Esophagus squamous epithelium (tissue), 5 donors: ENCODE measurements around the gene CDON. TPM values are rescaled to one million over a fixed set of nuclear protein-coding genes. Genes with fewer than 3 reads are reported as not detected.

Source experiments
- DNase-seq: peaks from one replicate; lab custom pipeline; 2025; lab: John Stamatoyannopoulos, UW
- H3K27ac ChIP-seq, 4 donors: fragments of 200-600 bp; sonication (generic); one replicate each; pipeline ENCODE4 v1.5.1; 2016 to 2019; ENCODE audit warnings: mild to moderate bottlenecking in 1 of 4
- H3K27me3 ChIP-seq, 4 donors: fragments of 200-600 bp; sonication (generic); 1 replicate in 3 of 4; 2 replicates in 1 of 4; pipeline versions ENCODE4 v1.5.1 to v1.6.0; 2017 to 2021; ENCODE audit warnings: antibody characterized with exemption in 1 of 4
- H3K36me3 ChIP-seq, 3 donors: fragments of 200-600 bp; sonication (generic); one replicate each; pipeline ENCODE4 v1.5.1; 2016 to 2019
- H3K4me1 ChIP-seq, 3 donors: fragments of 200-600 bp; sonication (generic); one replicate each; pipeline ENCODE4 v1.5.1; 2017 to 2019
- H3K4me3 ChIP-seq, 4 donors: fragments of 200-600 bp; sonication (generic); 1 replicate in 3 of 4; 2 replicates in 1 of 4; pipeline ENCODE4 v1.5.1; 2016 to 2019; ENCODE audit warnings: mild to moderate bottlenecking in 2 of 4, moderate library complexity in 1 of 4
- H3K9me3 ChIP-seq, 3 donors: fragments of 200-600 bp; sonication (generic); one replicate each; pipeline ENCODE4 v1.5.1; 2016 to 2019
- POLR2A ChIP-seq, 4 donors: fragments of 450-650 bp; IDR thresholded peaks; one replicate each; pipeline ENCODE4 v1.6.1; 2017; ENCODE audit warnings: antibody characterized with exemption in 4 of 4, mild to moderate bottlenecking in 4 of 4, moderate library complexity in 3 of 4
- WGBS, 2 donors: methylation state at CpG; one replicate each; pipeline ENCODE4 v1.1.5; 2018; 5-methylcytosine and 5-hydroxymethylcytosine counted together
- intact Hi-C: fragments of 100-400 bp; cut with DNase I; formaldehyde crosslinking; loops from one replicate; pipeline ENCODE4 v1.15.0; 2022
- total RNA-seq, 4 donors: library from RNA; depleted of rRNA; stranded (reverse); fragments of >200 nt; gene quantifications; one replicate each; pipeline ENCODE4 v1.1.0, GENCODE V29; 2016
- TF ChIP-seq, protein P1 (sequence below), 6 experiments: fragments of 450-650 bp in 4 of 6; fragments of 200-600 bp in 2 of 6; sonication (generic) in 2 of 6; IDR thresholded peaks; one replicate each; pipeline ENCODE4 v1.5.1; 2016 to 2019; ENCODE audit warnings: antibody characterized with exemption in 6 of 6, mild to moderate bottlenecking in 4 of 6, moderate library complexity in 4 of 6
- donor health status: DM: yes; HTN: yes; CAD: no.

The CDON gene
- total RNA-seq, 4 donors from 2014 or later, result 2.5 to 5.5 (median 3.4) TPM

DNA sequence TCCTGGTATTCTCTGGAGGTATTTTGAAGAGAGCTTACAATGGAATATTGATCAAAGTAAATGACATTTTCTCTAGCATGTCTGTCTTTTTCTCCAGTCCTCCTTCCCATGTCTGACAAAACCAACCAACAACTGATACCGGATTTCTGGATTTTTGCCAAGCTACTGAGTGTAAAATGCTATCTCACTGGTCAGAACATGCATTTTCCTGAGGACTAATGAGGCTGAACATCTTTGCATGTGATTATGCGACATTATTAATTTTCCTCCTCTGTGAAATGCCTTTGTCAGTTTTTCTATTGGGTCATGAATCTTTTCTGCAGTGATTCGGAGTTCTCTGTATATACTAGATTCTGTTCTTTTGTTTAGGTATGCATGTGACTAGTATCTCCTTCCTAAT is 51.4 kb downstream of the CDON start:
- H3K27me3 ChIP-seq, result no peaks in the 10 kb centered on the region
- WGBS, 2 donors, result 44 to 48% methylated on average over 3 of the region's 3 CpGs
- H3K27ac ChIP-seq, result no peak overlapping the region
- H3K4me3 ChIP-seq, result no peak overlapping the region
- H3K4me1 ChIP-seq, result peaks cover 0 to 7% (median 0%) of the 10 kb centered on the region in 3 donors
- intact Hi-C loops, result no loop called here
- TF ChIP-seq, protein P1, sequence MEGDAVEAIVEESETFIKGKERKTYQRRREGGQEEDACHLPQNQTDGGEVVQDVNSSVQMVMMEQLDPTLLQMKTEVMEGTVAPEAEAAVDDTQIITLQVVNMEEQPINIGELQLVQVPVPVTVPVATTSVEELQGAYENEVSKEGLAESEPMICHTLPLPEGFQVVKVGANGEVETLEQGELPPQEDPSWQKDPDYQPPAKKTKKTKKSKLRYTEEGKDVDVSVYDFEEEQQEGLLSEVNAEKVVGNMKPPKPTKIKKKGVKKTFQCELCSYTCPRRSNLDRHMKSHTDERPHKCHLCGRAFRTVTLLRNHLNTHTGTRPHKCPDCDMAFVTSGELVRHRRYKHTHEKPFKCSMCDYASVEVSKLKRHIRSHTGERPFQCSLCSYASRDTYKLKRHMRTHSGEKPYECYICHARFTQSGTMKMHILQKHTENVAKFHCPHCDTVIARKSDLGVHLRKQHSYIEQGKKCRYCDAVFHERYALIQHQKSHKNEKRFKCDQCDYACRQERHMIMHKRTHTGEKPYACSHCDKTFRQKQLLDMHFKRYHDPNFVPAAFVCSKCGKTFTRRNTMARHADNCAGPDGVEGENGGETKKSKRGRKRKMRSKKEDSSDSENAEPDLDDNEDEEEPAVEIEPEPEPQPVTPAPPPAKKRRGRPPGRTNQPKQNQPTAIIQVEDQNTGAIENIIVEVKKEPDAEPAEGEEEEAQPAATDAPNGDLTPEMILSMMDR (IDR thresholded peaks at IDR 0.05), result no peak
- no peak for TF ChIP-seq POLR2A (IDR thresholded peaks at IDR 0.05)
- H3K9me3 ChIP-seq, result no peaks in the 10 kb centered on the region
- no peak for DNase-seq
- peaks cover 0 to 3% (median 0%) of the 10 kb centered on the region in 3 donors for H3K36me3 ChIP-seq

DNA sequence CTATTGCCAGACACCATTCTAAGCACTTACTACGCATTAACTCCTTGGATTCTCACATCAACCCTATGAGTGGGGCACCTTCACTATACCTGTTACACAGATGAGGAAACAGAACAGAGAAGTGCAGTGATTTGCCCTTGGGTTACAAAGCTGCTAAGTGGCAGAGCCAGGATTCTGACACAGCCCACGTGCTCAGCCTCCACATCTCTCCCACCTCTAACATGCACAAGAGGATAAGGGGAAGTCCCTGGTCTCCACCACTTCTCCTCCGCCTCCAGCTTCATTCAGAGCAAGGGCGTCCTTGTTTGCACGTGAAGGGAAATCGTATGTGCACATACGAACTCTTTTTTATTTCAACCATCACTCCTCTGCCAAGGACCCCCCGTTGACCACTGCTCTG is 53.7 kb downstream of the CDON start:
- intact Hi-C loops, result no loop called here
- no peak overlapping the region for H3K27ac ChIP-seq
- WGBS, 2 donors, result 71 to 83% methylated on average over 7 to 8 of the region's 8 CpGs
- no peak for DNase-seq
- H3K36me3 ChIP-seq, result peaks cover 0 to 3% (median 0%) of the 10 kb centered on the region in 3 donors
- H3K9me3 ChIP-seq, result no peaks in the 10 kb centered on the region
- no peak for TF ChIP-seq POLR2A (IDR thresholded peaks at IDR 0.05)
- TF ChIP-seq, protein P1 (IDR thresholded peaks at IDR 0.05), result no peak
- peaks cover 0 to 7% (median 0%) of the 10 kb centered on the region in 3 donors for H3K4me1 ChIP-seq
- H3K4me3 ChIP-seq, result no peak overlapping the region
- no peaks in the 10 kb centered on the region for H3K27me3 ChIP-seq

DNA sequence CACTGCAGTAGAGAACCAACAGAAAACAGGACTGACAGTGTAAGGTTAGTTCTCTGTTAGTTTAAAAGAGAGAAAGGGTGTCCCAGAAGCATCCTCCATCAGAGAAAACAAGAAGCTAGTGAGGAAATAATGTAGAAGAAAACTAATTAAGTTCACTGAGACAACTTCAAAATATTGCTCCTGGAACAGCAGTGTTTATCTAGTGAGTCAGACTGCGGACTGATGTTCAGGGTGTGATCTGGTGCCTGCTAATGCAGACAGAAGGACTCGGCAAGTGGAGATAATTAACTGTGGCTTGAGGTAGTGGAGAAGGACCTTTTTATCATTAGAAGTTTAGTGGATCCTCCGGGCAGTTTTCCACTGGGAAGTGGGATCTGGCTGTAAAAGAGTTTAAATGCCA is 55.4 kb downstream of the CDON start:
- 24 to 36% methylated on average over 3 of the region's 3 CpGs for WGBS, 2 donors
- DNase-seq, result no peak
- no peaks in the 10 kb centered on the region for H3K9me3 ChIP-seq
- intact Hi-C loops, result no loop called here
- H3K4me1 ChIP-seq, result peaks cover 0 to 7% (median 0%) of the 10 kb centered on the region in 3 donors
- TF ChIP-seq, protein P1 (IDR thresholded peaks at IDR 0.05), result no peak
- TF ChIP-seq POLR2A (IDR thresholded peaks at IDR 0.05), result no peak
- no peaks in the 10 kb centered on the region for H3K27me3 ChIP-seq
- H3K4me3 ChIP-seq, result no peak overlapping the region
- H3K36me3 ChIP-seq, result peaks cover 0 to 15% (median 0%) of the 10 kb centered on the region in 3 donors
- no peak overlapping the region for H3K27ac ChIP-seq

DNA sequence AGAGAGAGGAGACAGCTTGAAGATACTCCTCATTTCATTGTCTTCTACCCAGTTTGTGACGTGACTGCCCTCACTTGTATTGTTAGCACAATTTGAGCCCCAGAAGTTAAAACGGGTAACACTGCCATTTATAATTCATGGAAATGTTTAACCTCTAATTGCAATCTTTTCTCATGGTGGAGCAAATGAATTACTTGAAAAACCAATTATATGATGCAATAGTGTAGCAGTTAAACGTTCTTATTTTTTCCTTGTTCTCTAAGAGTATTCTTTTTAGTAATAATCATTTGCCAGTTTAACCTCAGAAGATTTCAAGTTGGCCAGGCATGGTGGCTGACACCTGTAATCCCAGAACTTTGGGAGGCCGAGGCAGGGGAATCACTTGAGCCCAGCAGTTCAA is 56.6 kb downstream of the CDON start:
- TF ChIP-seq POLR2A (IDR thresholded peaks at IDR 0.05), result no peak
- TF ChIP-seq, protein P1 (IDR thresholded peaks at IDR 0.05), result no peak
- no peak for DNase-seq
- H3K4me3 ChIP-seq, result no peak overlapping the region
- WGBS, 2 donors, result 74 to 77% methylated on average over 3 to 4 of the region's 4 CpGs
- no peak overlapping the region for H3K27ac ChIP-seq
- H3K4me1 ChIP-seq, result peaks cover 0 to 7% (median 0%) of the 10 kb centered on the region in 3 donors
- H3K9me3 ChIP-seq, result no peaks in the 10 kb centered on the region
- intact Hi-C loops, result no loop called here
- H3K36me3 ChIP-seq, result peaks cover 0 to 15% (median 0%) of the 10 kb centered on the region in 3 donors
- H3K27me3 ChIP-seq, result no peaks in the 10 kb centered on the region

DNA sequence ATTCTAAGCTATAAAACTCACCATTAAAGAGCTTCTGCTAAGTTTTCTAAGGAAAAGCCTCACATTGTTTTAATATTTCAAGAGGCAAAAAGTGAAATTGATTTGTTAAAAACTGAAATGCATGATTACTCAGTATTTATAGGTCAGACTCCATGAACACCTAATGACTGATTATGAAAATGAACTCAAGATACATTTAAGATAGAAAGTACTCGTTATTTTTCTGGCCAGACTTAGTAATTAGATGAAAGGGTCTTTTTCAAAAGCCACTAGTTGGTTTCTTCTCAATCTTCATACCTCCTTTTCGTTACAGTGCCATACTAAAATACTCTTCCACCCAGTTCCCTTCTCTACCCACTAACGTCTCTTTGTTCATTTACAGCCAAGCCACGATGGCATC is 60.5 kb downstream of the CDON start:
- WGBS, 2 donors, result 77 to 79% methylated on average over 4 of the region's 4 CpGs

More for the DNA sequence above, 60.5 kb downstream of the CDON start:
- peaks cover 0 to 2% (median 0%) of the 10 kb centered on the region in 3 donors for H3K4me1 ChIP-seq
- intact Hi-C loops, result no loop called here
- DNase-seq, result no peak
- H3K27ac ChIP-seq, result no peak overlapping the region
- H3K27me3 ChIP-seq, result no peaks in the 10 kb centered on the region
- no peak overlapping the region for H3K4me3 ChIP-seq
- peaks cover 0 to 16% (median 0%) of the 10 kb centered on the region in 3 donors for H3K36me3 ChIP-seq
- H3K9me3 ChIP-seq, result no peaks in the 10 kb centered on the region
- TF ChIP-seq, protein P1 (IDR thresholded peaks at IDR 0.05), result no peak
